Parathyroid adenoma (tissue), 2 donors: ENCODE results near the gene PCNT.
"Not testable (repeated sequence)": the region's sequence is repeated elsewhere in the genome, so short reads cannot be mapped to it uniquely, and the experiment has no call there.

Experiments
- H2AFZ ChIP-seq: fragments of 300-600 bp; sonication (generic); one replicate; pipeline ENCODE4 v1.7.0; 2017; ENCODE audit warnings: antibody characterized with exemption, mild to moderate bottlenecking
- H3K27ac ChIP-seq: fragments of 300-600 bp; sonication (generic); one replicate; pipeline ENCODE4 v1.7.0; 2017
- H3K27me3 ChIP-seq: fragments of 300-600 bp; sonication (generic); one replicate; pipeline ENCODE4 v1.7.0; 2017; ENCODE audit warnings: low read length; ENCODE audit not compliant: control insufficient read depth, insufficient read depth
- H3K36me3 ChIP-seq: fragments of 300-600 bp; sonication (generic); one replicate; pipeline ENCODE4 v1.7.0; 2017; ENCODE audit warnings: low read length; ENCODE audit not compliant: control insufficient read depth, insufficient read depth
- H3K4me1 ChIP-seq: fragments of 300-600 bp; sonication (generic); one replicate; pipeline ENCODE4 v1.7.0; 2017; ENCODE audit warnings: control low read depth
- H3K4me2 ChIP-seq: fragments of 300-600 bp; sonication (generic); one replicate; pipeline ENCODE4 v1.7.0; 2017; ENCODE audit warnings: low read length
- H3K4me3 ChIP-seq: fragments of 300-600 bp; sonication (generic); one replicate; pipeline ENCODE4 v1.7.0; 2017; ENCODE audit warnings: low read depth, low read length
- H3K79me2 ChIP-seq: fragments of 300-600 bp; sonication (generic); one replicate; pipeline ENCODE4 v1.7.0; 2017; ENCODE audit warnings: control low read depth
- H3K9ac ChIP-seq: fragments of 300-600 bp; sonication (generic); one replicate; pipeline ENCODE4 v1.7.0; 2017; ENCODE audit warnings: mild to moderate bottlenecking
- H3K9me3 ChIP-seq: fragments of 300-600 bp; sonication (generic); one replicate; pipeline ENCODE4 v1.7.0; 2017; ENCODE audit warnings: low read length; ENCODE audit not compliant: control insufficient read depth
- CTCF ChIP-seq: fragments of 300-600 bp; sonication (generic); IDR thresholded peaks from one replicate; pipeline ENCODE4 v1.7.0; 2017; ENCODE audit warnings: antibody characterized with exemption, mild to moderate bottlenecking
- donor health status: primary hyperparathyroidism.

Gene PCNT

GRCh38 chr21:46443910-46444309, 120.0 kb downstream of the PCNT start:
- Histone ChIP-seq H3K4me2 (no peak overlapping the region), H3K4me1 (no peaks in the 10 kb centered on the region), H3K4me3 (no peak overlapping the region), H3K27ac (no peak overlapping the region), H3K36me3 (no peaks in the 10 kb centered on the region), H3K27me3 (no peaks in the 10 kb centered on the region), H3K79me2 (no peaks in the 10 kb centered on the region), H3K9ac (no peak overlapping the region), H2AFZ (no peak overlapping the region), H3K9me3 (no peaks in the 10 kb centered on the region)
- TF ChIP-seq CTCF, result no peak

- Histone ChIP-seq H3K4me2 (no peak overlapping the region), H3K9me3 (no peaks in the 10 kb centered on the region), H3K4me1 (no peaks in the 10 kb centered on the region), H3K27me3 (no peaks in the 10 kb centered on the region), H3K79me2 (peaks cover 5% of the 10 kb centered on the region), H3K27ac (no peak overlapping the region), H3K4me3 (no peak overlapping the region), H3K36me3 (no peaks in the 10 kb centered on the region), H2AFZ (no peak overlapping the region), H3K9ac (no peak overlapping the region)
- no peak for TF ChIP-seq CTCF
Observed at GRCh38 chr21:46448108-46448507, 124.2 kb downstream of the PCNT start.

DNA sequence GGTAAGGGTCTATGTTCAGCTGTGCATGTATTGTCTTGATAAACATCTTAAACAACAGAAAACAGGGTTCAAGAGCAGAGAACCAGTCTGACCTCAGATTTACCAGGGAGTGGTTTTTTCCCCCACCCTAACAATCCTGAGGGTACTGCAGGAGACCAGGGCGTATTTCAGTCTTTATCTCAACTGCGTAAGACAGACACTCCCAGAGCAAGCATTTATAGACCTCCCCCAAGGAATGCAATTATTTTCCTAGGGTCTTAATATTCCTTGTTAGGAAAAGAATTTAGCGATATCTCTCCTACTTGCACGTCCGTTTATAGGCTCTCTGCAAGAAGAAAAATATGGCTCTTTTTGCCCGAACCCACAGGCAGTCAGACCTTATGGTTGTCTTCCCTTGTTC, 124.9 kb downstream of the PCNT start:
- H3K36me3 ChIP-seq, H3K9ac ChIP-seq, H3K4me1 ChIP-seq, H3K9me3 ChIP-seq, H2AFZ ChIP-seq, H3K27me3 ChIP-seq, H3K4me2 ChIP-seq, H3K27ac ChIP-seq, H3K79me2 ChIP-seq, H3K4me3 ChIP-seq: not testable (repeated sequence)

GRCh38 chr21:46452710-46453109, 128.8 kb downstream of the PCNT start:
- Histone ChIP-seq H3K79me2 (peaks cover 5% of the 10 kb centered on the region), H3K4me1 (no peaks in the 10 kb centered on the region), H3K9ac (no peak overlapping the region), H3K36me3 (no peaks in the 10 kb centered on the region), H3K27me3 (no peaks in the 10 kb centered on the region), H3K4me2 (no peak overlapping the region), H3K9me3 (no peaks in the 10 kb centered on the region), H3K27ac (no peak overlapping the region), H3K4me3 (no peak overlapping the region), H2AFZ (no peak overlapping the region)
- no peak for TF ChIP-seq CTCF

GRCh38 chr21:46454142-46454541, 130.2 kb downstream of the PCNT start:
- H3K27ac ChIP-seq, result no peak overlapping the region
- no peak overlapping the region for H2AFZ ChIP-seq
- H3K4me1 ChIP-seq, result no peaks in the 10 kb centered on the region
- no peaks in the 10 kb centered on the region for H3K27me3 ChIP-seq
- H3K9me3 ChIP-seq, result no peaks in the 10 kb centered on the region
- no peak overlapping the region for H3K9ac ChIP-seq
- no peak overlapping the region for H3K4me2 ChIP-seq
- H3K4me3 ChIP-seq, result no peak overlapping the region
- H3K79me2 ChIP-seq, result peaks cover 5% of the 10 kb centered on the region
- no peak for TF ChIP-seq CTCF
- no peaks in the 10 kb centered on the region for H3K36me3 ChIP-seq
